ENCODE data around the gene N4BP3.
"Not testable (repeated sequence)": the region's sequence is repeated elsewhere in the genome, so short reads cannot be mapped to it uniquely, and the experiment has no call there.

GRCh38 chr5:178130234-178130575 lies 16.9 kb downstream of the N4BP3 start:
- not testable (repeated sequence) for TF ChIP-seq CTCF, POLR2AphosphoS5 (IDR thresholded peaks at IDR 0.05)

Data from upper lobe of left lung (tissue), 4 donors.